HEK293 (cell line): ENCODE results near the gene CELA2A.
A peak's percentile ranks its signal among the peaks of the same experiment; 100 is the strongest.

Source experiments
- CTCF ChIA-PET: fragments of 350-600 bp; formaldehyde crosslinking; extraction: SDS; loops from one replicate; lab custom pipeline; 2021; ENCODE audit warnings: antibody characterized with exemption; lab: Yijun Ruan, JAX
- POLR2A ChIA-PET: fragments of 300-600 bp; formaldehyde crosslinking; extraction: SDS; loops from one replicate; lab custom pipeline; 2020; ENCODE audit warnings: antibody characterized with exemption, inconsistent platforms; lab: Yijun Ruan, JAX
- H3K27ac ChIP-seq: fragments of 200-500 bp; sonication (Bioruptor generic); 2 replicates; pipeline ENCODE4 v1.5.1; 2014; ENCODE audit warnings: low read depth, low read length, control low read depth, inconsistent platforms; ENCODE audit errors: extremely low read depth
- H3K36me3 ChIP-seq, 2 experiments: fragments of 200-500 bp in 1 of 2; sonication (Bioruptor generic) in 1 of 2; 1 replicate in 1 of 2; 2 replicates in 1 of 2; pipeline ENCODE4 v1.5.1; 2014 to 2017; ENCODE audit warnings: inconsistent platforms in 2 of 2, low read length in 2 of 2; ENCODE audit not compliant: control insufficient read depth in 2 of 2, insufficient read depth in 1 of 2
- H3K4me1 ChIP-seq: fragments of 200-500 bp; sonication (Bioruptor generic); 2 replicates; pipeline ENCODE4 v1.5.1; 2014; ENCODE audit warnings: mild to moderate bottlenecking, low read length, inconsistent platforms; ENCODE audit not compliant: control insufficient read depth, insufficient read depth
- H3K4me3 ChIP-seq: 2 replicates; pipeline ENCODE4 v1.5.1; 2011; ENCODE audit warnings: low read depth, mild to moderate bottlenecking, control low read depth, low read length, moderate library complexity
- H3K9me3 ChIP-seq: fragments of 200-500 bp; sonication (Bioruptor generic); 2 replicates; pipeline ENCODE4 v1.5.1; 2014; ENCODE audit warnings: low read depth, low read length, inconsistent platforms; ENCODE audit not compliant: control insufficient read depth, insufficient read depth
- PRDM1 ChIP-seq: fragments of 450-650 bp; formaldehyde crosslinking; IDR thresholded peaks from 2 replicates; pipeline ENCODE4; 2016; ENCODE audit warnings: missing biosample characterization, missing genetic modification characterization
- SCRT1 ChIP-seq: fragments of 450-650 bp; formaldehyde crosslinking; IDR thresholded peaks from 2 replicates; pipeline ENCODE4 v1.5.1; 2016; ENCODE audit warnings: missing biosample characterization, missing genetic modification characterization, borderline replicate concordance
- TCF7L2 ChIP-seq: IDR thresholded peaks from 2 replicates; pipeline ENCODE4 v1.6.1; 2011; ENCODE audit warnings: low read depth, mild to moderate bottlenecking, inconsistent platforms, low read length, moderate library complexity, borderline replicate concordance
- TRIM28 ChIP-seq: IDR thresholded peaks from 2 replicates; pipeline ENCODE4 v1.6.1; 2011; ENCODE audit warnings: low read length, control low read depth, borderline replicate concordance
- ZBTB1 ChIP-seq: fragments of 450-650 bp; formaldehyde crosslinking; IDR thresholded peaks from 2 replicates; pipeline ENCODE4 v1.5.1; 2016; ENCODE audit warnings: missing biosample characterization, missing genetic modification characterization
- ZBTB48 ChIP-seq: fragments of 450-650 bp; formaldehyde crosslinking; IDR thresholded peaks from 2 replicates; pipeline ENCODE4 v1.5.1; 2016; ENCODE audit warnings: missing biosample characterization, missing genetic modification characterization
- ZFHX2 ChIP-seq: fragments of 450-650 bp; formaldehyde crosslinking; conservative IDR thresholded peaks from 2 replicates; pipeline ENCODE4 v1.5.1; 2016; ENCODE audit warnings: missing biosample characterization, missing genetic modification characterization
- ZNF114 ChIP-seq: fragments of 450-650 bp; formaldehyde crosslinking; IDR thresholded peaks from 2 replicates; pipeline ENCODE4 v1.5.0; 2017; ENCODE audit warnings: missing biosample characterization, missing genetic modification characterization
- ZNF214 ChIP-seq: fragments of 450-650 bp; formaldehyde crosslinking; IDR thresholded peaks from 2 replicates; pipeline ENCODE4 v1.5.1; 2017; ENCODE audit warnings: missing biosample characterization, mild to moderate bottlenecking, missing genetic modification characterization, borderline replicate concordance
- ZNF302 ChIP-seq: fragments of 450-650 bp; formaldehyde crosslinking; IDR thresholded peaks from 2 replicates; pipeline ENCODE4 v1.5.1; 2016; ENCODE audit warnings: missing biosample characterization, missing genetic modification characterization, low read depth
- ZNF341 ChIP-seq: fragments of 450-650 bp; formaldehyde crosslinking; IDR thresholded peaks from 2 replicates; pipeline ENCODE4; 2016; ENCODE audit warnings: low read depth, missing biosample characterization, missing genetic modification characterization
- ZNF366 ChIP-seq: fragments of 450-650 bp; formaldehyde crosslinking; conservative IDR thresholded peaks from 2 replicates; pipeline ENCODE4 v1.5.1; 2016; ENCODE audit warnings: missing biosample characterization, missing genetic modification characterization
- ZNF391 ChIP-seq: fragments of 450-650 bp; formaldehyde crosslinking; IDR thresholded peaks from 2 replicates; pipeline ENCODE4 v1.5.1; 2016; ENCODE audit warnings: low read depth, missing biosample characterization, missing genetic modification characterization, borderline replicate concordance
- ZNF394 ChIP-seq: fragments of 450-650 bp; formaldehyde crosslinking; IDR thresholded peaks from 2 replicates; pipeline ENCODE4 v1.5.1; 2016; ENCODE audit warnings: missing biosample characterization, missing genetic modification characterization, mild to moderate bottlenecking, moderate library complexity, borderline replicate concordance
- ZNF501 ChIP-seq: fragments of 450-650 bp; formaldehyde crosslinking; IDR thresholded peaks from 2 replicates; pipeline ENCODE4 v1.5.1; 2016; ENCODE audit warnings: missing biosample characterization, missing genetic modification characterization
- ZNF660 ChIP-seq: fragments of 450-650 bp; IDR thresholded peaks from 2 replicates; pipeline ENCODE4 v1.5.1; 2018; ENCODE audit warnings: missing biosample characterization, mild to moderate bottlenecking, missing genetic modification characterization
- ZNF677 ChIP-seq: fragments of 450-650 bp; IDR thresholded peaks from 2 replicates; pipeline ENCODE4 v1.5.0; 2018; ENCODE audit warnings: missing biosample characterization, mild to moderate bottlenecking, missing genetic modification characterization, moderate library complexity
- ZNF707 ChIP-seq: fragments of 450-650 bp; formaldehyde crosslinking; IDR thresholded peaks from 2 replicates; pipeline ENCODE4 v1.5.1; 2016; ENCODE audit warnings: missing biosample characterization, missing genetic modification characterization
- ZNF76 ChIP-seq: fragments of 450-650 bp; formaldehyde crosslinking; IDR thresholded peaks from 2 replicates; pipeline ENCODE4; 2016; ENCODE audit warnings: low read depth, missing biosample characterization, missing genetic modification characterization, borderline replicate concordance
- ZNF785 ChIP-seq: fragments of 450-650 bp; formaldehyde crosslinking; IDR thresholded peaks from 2 replicates; pipeline ENCODE4 v1.5.1; 2016; ENCODE audit warnings: missing biosample characterization, missing genetic modification characterization
- ZSCAN16 ChIP-seq: fragments of 450-650 bp; formaldehyde crosslinking; IDR thresholded peaks from 2 replicates; pipeline ENCODE4 v1.5.1; 2016; ENCODE audit warnings: missing biosample characterization, missing genetic modification characterization
- ZXDB ChIP-seq: fragments of 450-650 bp; formaldehyde crosslinking; IDR thresholded peaks from 2 replicates; pipeline ENCODE4 v1.5.1; 2016; ENCODE audit warnings: missing biosample characterization, missing genetic modification characterization
- TF ChIP-seq, protein P1 (sequence below): fragments of 450-650 bp; formaldehyde crosslinking; IDR thresholded peaks from 2 replicates; pipeline ENCODE4 v1.5.1; 2017; ENCODE audit warnings: missing biosample characterization, missing genetic modification characterization
- TF ChIP-seq, protein P2 (sequence below): fragments of 450-650 bp; formaldehyde crosslinking; IDR thresholded peaks from 2 replicates; pipeline ENCODE4 v1.5.1; 2016; ENCODE audit warnings: missing biosample characterization, missing genetic modification characterization
- TF ChIP-seq, protein P3 (sequence below): fragments of 450-650 bp; formaldehyde crosslinking; IDR thresholded peaks from 2 replicates; pipeline ENCODE4 v1.5.1; 2016; ENCODE audit warnings: missing biosample characterization, missing genetic modification characterization
- TF ChIP-seq, protein P4 (sequence below): fragments of 450-650 bp; formaldehyde crosslinking; IDR thresholded peaks from 2 replicates; pipeline ENCODE4 v1.5.1; 2016; ENCODE audit warnings: missing biosample characterization, missing genetic modification characterization, borderline replicate concordance
- TF ChIP-seq, protein P5 (sequence below): fragments of 450-650 bp; formaldehyde crosslinking; IDR thresholded peaks from 2 replicates; pipeline ENCODE4 v1.5.1; 2016; ENCODE audit warnings: missing biosample characterization, missing genetic modification characterization

Gene CELA2A

DNA sequence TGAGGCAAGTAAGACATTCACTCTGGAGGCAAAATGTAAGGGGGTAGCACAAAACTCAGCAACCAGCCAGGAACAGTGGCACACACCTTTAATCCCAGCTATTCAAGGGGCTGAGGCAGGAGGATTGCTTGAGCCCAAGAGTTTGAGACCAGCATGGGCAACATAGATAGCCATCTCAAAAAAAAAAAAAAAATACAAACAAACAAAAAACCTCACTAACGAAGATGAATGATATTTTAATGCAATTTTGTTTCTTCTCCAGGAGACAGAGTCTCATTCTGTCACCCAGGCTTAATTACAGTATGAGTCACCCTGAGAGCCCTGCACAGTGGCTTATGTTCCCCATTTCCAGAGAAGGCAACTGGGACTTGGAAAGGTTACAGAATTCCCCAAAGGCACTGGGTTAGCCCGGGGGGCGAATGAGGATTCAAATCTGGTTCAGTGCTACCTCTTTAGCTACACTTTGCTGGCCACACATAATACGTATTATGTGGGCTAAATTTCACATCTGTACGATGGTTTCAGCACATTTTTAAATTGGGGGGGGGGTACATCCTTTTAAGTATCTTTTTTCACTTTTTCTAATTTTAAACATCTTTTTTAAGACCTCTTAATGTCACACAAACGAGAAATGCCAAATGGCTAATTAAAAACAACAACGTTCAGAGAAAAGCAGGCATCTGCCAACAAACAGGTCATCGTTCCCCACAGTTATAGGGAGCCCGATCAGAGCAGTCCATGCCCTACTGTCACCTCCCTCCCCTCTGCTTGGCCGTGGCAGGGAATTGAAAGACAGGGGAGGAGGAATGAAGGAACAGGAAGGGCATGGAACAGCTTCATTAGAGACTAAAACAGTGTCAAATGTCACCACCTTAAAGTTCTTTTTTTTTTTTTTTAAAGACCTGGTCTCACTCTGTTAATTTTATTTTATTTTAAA is 3.5 kb downstream of the CELA2A start:
- Histone ChIP-seq H3K36me3 (no peaks in the 10 kb centered on the region), H3K9me3 (no peaks in the 10 kb centered on the region), H3K4me1 (peaks cover 12% of the 10 kb centered on the region), H3K27ac (peak overlapping the region; percentile 51; the same call in 1 of the 2 replicates), H3K4me3 (no peak overlapping the region)
- ChIA-PET POLR2A (no interaction called here), CTCF (interaction anchor here (0.6 to 0.7 kb wide), 4 partner anchors 36 to 728 kb away, joined by 3 to 5 read pairs (median 4); partner anchors contain the start of gene TMEM51)
- TF ChIP-seq ZNF391 (tag by site-specific recombination) (peak; percentile 91; the same call in 1 of the 2 replicates), ZNF660 (tag by site-specific recombination) (peak; percentile 86), SCRT1 (no peak), ZBTB48 (tag by site-specific recombination) (peak; percentile 91; the same call in 1 of the 2 replicates), ZNF501 (tag by site-specific recombination) (0 out of 2 replicates have a peak, but pooled peaks have one; percentile 27), ZNF114 (no peak), TCF7L2 (no peak), ZNF707 (tag by site-specific recombination) (no peak), ZNF394 (tag by site-specific recombination) (peak; percentile 66), ZNF76 (tag by site-specific recombination) (peak; percentile 43; the same call in 1 of the 2 replicates), ZXDB (tag by site-specific recombination) (peak; percentile 77), ZNF677 (tag by site-specific recombination) (no peak), ZNF341 (tag by site-specific recombination) (peak; percentile 61), ZSCAN16 (tag by site-specific recombination) (no peak), ZFHX2 (no peak), ZNF366 (tag by site-specific recombination) (peak; percentile 65), PRDM1 (tag by site-specific recombination) (0 out of 2 replicates have a peak, but pooled peaks have one; percentile 13), ZNF785 (tag by site-specific recombination) (no peak), ZBTB1 (tag by site-specific recombination) (peak; percentile 81; the same call in 1 of the 2 replicates), ZNF214 (0 out of 2 replicates have a peak, but pooled peaks have one; percentile 11), TRIM28 (peak; percentile 69; the same call in 1 of the 2 replicates), ZNF302 (tag by site-specific recombination) (no peak)
- TF ChIP-seq, protein P1, sequence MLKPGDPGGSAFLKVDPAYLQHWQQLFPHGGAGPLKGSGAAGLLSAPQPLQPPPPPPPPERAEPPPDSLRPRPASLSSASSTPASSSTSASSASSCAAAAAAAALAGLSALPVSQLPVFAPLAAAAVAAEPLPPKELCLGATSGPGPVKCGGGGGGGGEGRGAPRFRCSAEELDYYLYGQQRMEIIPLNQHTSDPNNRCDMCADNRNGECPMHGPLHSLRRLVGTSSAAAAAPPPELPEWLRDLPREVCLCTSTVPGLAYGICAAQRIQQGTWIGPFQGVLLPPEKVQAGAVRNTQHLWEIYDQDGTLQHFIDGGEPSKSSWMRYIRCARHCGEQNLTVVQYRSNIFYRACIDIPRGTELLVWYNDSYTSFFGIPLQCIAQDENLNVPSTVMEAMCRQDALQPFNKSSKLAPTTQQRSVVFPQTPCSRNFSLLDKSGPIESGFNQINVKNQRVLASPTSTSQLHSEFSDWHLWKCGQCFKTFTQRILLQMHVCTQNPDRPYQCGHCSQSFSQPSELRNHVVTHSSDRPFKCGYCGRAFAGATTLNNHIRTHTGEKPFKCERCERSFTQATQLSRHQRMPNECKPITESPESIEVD (tag by site-specific recombination): peak; percentile 74; the same call in 1 of the 2 replicates
- TF ChIP-seq, protein P2, sequence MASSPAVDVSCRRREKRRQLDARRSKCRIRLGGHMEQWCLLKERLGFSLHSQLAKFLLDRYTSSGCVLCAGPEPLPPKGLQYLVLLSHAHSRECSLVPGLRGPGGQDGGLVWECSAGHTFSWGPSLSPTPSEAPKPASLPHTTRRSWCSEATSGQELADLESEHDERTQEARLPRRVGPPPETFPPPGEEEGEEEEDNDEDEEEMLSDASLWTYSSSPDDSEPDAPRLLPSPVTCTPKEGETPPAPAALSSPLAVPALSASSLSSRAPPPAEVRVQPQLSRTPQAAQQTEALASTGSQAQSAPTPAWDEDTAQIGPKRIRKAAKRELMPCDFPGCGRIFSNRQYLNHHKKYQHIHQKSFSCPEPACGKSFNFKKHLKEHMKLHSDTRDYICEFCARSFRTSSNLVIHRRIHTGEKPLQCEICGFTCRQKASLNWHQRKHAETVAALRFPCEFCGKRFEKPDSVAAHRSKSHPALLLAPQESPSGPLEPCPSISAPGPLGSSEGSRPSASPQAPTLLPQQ (tag by site-specific recombination): 0 out of 2 replicates have a peak, but pooled peaks have one; percentile 36
- TF ChIP-seq, protein P3, sequence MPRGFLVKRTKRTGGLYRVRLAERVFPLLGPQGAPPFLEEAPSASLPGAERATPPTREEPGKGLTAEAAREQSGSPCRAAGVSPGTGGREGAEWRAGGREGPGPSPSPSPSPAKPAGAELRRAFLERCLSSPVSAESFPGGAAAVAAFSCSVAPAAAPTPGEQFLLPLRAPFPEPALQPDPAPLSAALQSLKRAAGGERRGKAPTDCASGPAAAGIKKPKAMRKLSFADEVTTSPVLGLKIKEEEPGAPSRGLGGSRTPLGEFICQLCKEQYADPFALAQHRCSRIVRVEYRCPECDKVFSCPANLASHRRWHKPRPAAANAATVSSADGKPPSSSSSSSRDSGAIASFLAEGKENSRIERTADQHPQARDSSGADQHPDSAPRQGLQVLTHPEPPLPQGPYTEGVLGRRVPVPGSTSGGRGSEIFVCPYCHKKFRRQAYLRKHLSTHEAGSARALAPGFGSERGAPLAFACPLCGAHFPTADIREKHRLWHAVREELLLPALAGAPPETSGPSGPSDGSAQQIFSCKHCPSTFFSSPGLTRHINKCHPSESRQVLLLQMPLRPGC (tag by site-specific recombination): peak; percentile 88
- TF ChIP-seq, protein P4, sequence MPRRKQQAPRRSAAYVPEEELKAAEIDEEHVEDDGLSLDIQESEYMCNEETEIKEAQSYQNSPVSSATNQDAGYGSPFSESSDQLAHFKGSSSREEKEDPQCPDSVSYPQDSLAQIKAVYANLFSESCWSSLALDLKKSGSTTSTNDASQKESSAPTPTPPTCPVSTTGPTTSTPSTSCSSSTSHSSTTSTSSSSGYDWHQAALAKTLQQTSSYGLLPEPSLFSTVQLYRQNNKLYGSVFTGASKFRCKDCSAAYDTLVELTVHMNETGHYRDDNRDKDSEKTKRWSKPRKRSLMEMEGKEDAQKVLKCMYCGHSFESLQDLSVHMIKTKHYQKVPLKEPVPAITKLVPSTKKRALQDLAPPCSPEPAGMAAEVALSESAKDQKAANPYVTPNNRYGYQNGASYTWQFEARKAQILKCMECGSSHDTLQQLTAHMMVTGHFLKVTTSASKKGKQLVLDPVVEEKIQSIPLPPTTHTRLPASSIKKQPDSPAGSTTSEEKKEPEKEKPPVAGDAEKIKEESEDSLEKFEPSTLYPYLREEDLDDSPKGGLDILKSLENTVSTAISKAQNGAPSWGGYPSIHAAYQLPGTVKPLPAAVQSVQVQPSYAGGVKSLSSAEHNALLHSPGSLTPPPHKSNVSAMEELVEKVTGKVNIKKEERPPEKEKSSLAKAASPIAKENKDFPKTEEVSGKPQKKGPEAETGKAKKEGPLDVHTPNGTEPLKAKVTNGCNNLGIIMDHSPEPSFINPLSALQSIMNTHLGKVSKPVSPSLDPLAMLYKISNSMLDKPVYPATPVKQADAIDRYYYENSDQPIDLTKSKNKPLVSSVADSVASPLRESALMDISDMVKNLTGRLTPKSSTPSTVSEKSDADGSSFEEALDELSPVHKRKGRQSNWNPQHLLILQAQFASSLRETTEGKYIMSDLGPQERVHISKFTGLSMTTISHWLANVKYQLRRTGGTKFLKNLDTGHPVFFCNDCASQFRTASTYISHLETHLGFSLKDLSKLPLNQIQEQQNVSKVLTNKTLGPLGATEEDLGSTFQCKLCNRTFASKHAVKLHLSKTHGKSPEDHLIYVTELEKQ (tag by site-specific recombination): peak; percentile 76; the same call in 1 of the 2 replicates
- TF ChIP-seq, protein P5, sequence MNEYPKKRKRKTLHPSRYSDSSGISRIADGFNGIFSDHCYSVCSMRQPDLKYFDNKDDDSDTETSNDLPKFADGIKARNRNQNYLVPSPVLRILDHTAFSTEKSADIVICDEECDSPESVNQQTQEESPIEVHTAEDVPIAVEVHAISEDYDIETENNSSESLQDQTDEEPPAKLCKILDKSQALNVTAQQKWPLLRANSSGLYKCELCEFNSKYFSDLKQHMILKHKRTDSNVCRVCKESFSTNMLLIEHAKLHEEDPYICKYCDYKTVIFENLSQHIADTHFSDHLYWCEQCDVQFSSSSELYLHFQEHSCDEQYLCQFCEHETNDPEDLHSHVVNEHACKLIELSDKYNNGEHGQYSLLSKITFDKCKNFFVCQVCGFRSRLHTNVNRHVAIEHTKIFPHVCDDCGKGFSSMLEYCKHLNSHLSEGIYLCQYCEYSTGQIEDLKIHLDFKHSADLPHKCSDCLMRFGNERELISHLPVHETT (tag by site-specific recombination): peak; percentile 92
